Measurements from ENCODE around the gene ANO8. TPM values are rescaled to one million over a fixed set of nuclear protein-coding genes. Genes with fewer than 3 reads are reported as not detected.

The ANO8 gene
- total and polyA plus RNA-seq, 2 of the 13 experiments (the other 11 are each of a cell fraction or from before 2014, with no cell fraction given), result 1.8 to 3.5 TPM

GRCh38 chr19:17338433-17339078 lies 3.9 kb upstream of the ANO8 start (continued):
- 0 out of 2 replicates have a peak, but pooled peaks have one; percentile 51 for TF ChIP-seq ZHX1 (CRISPR knock-in tag; IDR thresholded peaks at IDR 0.05; ENCODE audit: low read depth)
- no peak for TF ChIP-seq KAT7 (CRISPR knock-in tag; IDR thresholded peaks at IDR 0.05; ENCODE audit: borderline replicate concordance)
- no peak for TF ChIP-seq HBP1 (CRISPR knock-in tag; IDR thresholded peaks at IDR 0.05; ENCODE audit: low read depth)
- TF ChIP-seq ZBTB38 (CRISPR knock-in tag; IDR thresholded peaks at IDR 0.05), result peak; percentile 67
- TF ChIP-seq KDM6A (CRISPR knock-in tag; IDR thresholded peaks at IDR 0.05; ENCODE audit: low read depth), result no peak
- 0 out of 2 replicates have a peak, but pooled peaks have one; percentile 18 for TF ChIP-seq NRL (CRISPR knock-in tag; IDR thresholded peaks at IDR 0.05; ENCODE audit: borderline replicate concordance)
- no peak for TF ChIP-seq ZNF260 (CRISPR knock-in tag; IDR thresholded peaks at IDR 0.05; ENCODE audit: borderline replicate concordance, low read depth)
- TF ChIP-seq RBFOX2 (IDR thresholded peaks at IDR 0.05; ENCODE audit: low read depth, low read length), result peak; percentile 23; the same call in 1 of the 2 replicates
- no peak for TF ChIP-seq IKZF5 (CRISPR knock-in tag; IDR thresholded peaks at IDR 0.05)
- TF ChIP-seq AHDC1 (CRISPR knock-in tag; IDR thresholded peaks at IDR 0.05; ENCODE audit: borderline replicate concordance), result no peak
- no peak for TF ChIP-seq ELK4 (CRISPR knock-in tag; IDR thresholded peaks at IDR 0.05; ENCODE audit: borderline replicate concordance)
- TF ChIP-seq ZNF17 (CRISPR knock-in tag; IDR thresholded peaks at IDR 0.05), result no peak
- TF ChIP-seq ZFYVE20 (CRISPR knock-in tag; IDR thresholded peaks at IDR 0.05; ENCODE audit: borderline replicate concordance, low read depth), result no peak
